ENCODE results near the gene PTPRD. TPM values are rescaled to one million over a fixed set of nuclear protein-coding genes. Genes with fewer than 3 reads are reported as not detected.

PTPRD gene
- total RNA-seq, 4 donors from 2014 or later, result 19.6 to 78.9 (median 45.6) TPM

- DNase-seq, result no peak
- intact Hi-C loops (cut with DNase I), result no loop called here
- H3K36me3 ChIP-seq, result no peaks in the 10 kb centered on the region
- no peaks in the 10 kb centered on the region for H3K27me3 ChIP-seq
- WGBS, 2 donors, result 45 to 69% methylated on average over 2 of the region's 2 CpGs
- TF ChIP-seq POLR2A (IDR thresholded peaks at IDR 0.05), result no peak
- no peak for TF ChIP-seq CTCF (IDR thresholded peaks at IDR 0.05)
- no peaks in the 10 kb centered on the region for H3K4me1 ChIP-seq
- H3K4me3 ChIP-seq (replicated peaks in 1 of 3), result no peak overlapping the region
- no peak overlapping the region for H3K27ac ChIP-seq
- H3K9me3 ChIP-seq, result no peaks in the 10 kb centered on the region
Observed at GRCh38 chr9:8265281-8265680, 2347.5 kb downstream of the PTPRD start.

Small RNAs within 50 kb of the gene (small RNA-seq; reads per million reads assigned to genes)
- not detected for gene AL135790.2
- gene RNU7-185P, result not detected

Measured in thyroid gland (tissue), 4 donors.